Gastrocnemius medialis (tissue), 4 donors: Measurements from ENCODE around the gene RYR2. TPM values are rescaled to one million over a fixed set of nuclear protein-coding genes. Genes with fewer than 3 reads are reported as not detected.

ENCODE experiments used
- ATAC-seq, 2 donors: fragments of 150-250 bp; one replicate each; pipeline ENCODE4 v1.9.1; 2016
- DNase-seq, 2 donors: peaks; one replicate each; pipeline ENCODE4 v3.0.0-alpha.2; 2019
- H3K27ac ChIP-seq, 4 donors: fragments of 200-600 bp; sonication (generic); 1 replicate in 1 of 4; 2 replicates in 3 of 4; pipeline ENCODE4 v1.5.1; 2016 to 2018; ENCODE audit warnings: mild to moderate bottlenecking in 2 of 4, moderate library complexity in 1 of 4
- H3K27me3 ChIP-seq, 3 donors: fragments of 200-600 bp; sonication (generic) in 2 of 3; 1 replicate in 1 of 3; 2 replicates in 2 of 3; pipeline versions ENCODE4 v1.5.1 to v1.6.0; 2016 to 2019; ENCODE audit warnings: mild to moderate bottlenecking in 1 of 3, moderate library complexity in 1 of 3
- H3K36me3 ChIP-seq, 2 donors: fragments of 200-600 bp; sonication (generic) in 1 of 2; one replicate each; pipeline ENCODE4 v1.5.1; 2017 to 2018
- H3K4me1 ChIP-seq, 2 donors: fragments of 200-600 bp; sonication (generic) in 1 of 2; one replicate each; pipeline ENCODE4 v1.5.1; 2016 to 2017; ENCODE audit warnings: mild to moderate bottlenecking in 2 of 2
- H3K4me3 ChIP-seq, 4 donors: fragments of 200-600 bp; sonication (generic) in 3 of 4; 1 replicate in 1 of 4; 2 replicates in 3 of 4; pipeline ENCODE4 v1.5.1; 2016 to 2019; ENCODE audit warnings: mild to moderate bottlenecking in 2 of 4
- H3K9me3 ChIP-seq, 3 donors: fragments of 200-600 bp; sonication (generic) in 2 of 3; 1 replicate in 1 of 3; 2 replicates in 2 of 3; pipeline ENCODE4 v1.5.1; 2016 to 2019
- CTCF ChIP-seq, 5 experiments: fragments of 450-650 bp in 3 of 5; fragments of 200-600 bp in 2 of 5; sonication (generic) in 2 of 5; IDR thresholded peaks in 4 of 5; conservative IDR thresholded peaks in 1 of 5; 1 replicate in 4 of 5; 2 replicates in 1 of 5; pipeline ENCODE4 v1.5.1; 2016 to 2019; ENCODE audit warnings: antibody characterized with exemption in 5 of 5, mild to moderate bottlenecking in 3 of 5, moderate library complexity in 3 of 5
- POLR2A ChIP-seq, 2 donors: fragments of 450-650 bp; IDR thresholded peaks; one replicate each; pipeline ENCODE4 v1.6.1; 2017; ENCODE audit warnings: antibody characterized with exemption in 2 of 2, mild to moderate bottlenecking in 2 of 2, moderate library complexity in 2 of 2
- in situ Hi-C, 4 donors: fragments of 200-750 bp; cut with MboI; loops; one replicate each; pipeline versions ENCODE4 v1.15.0 to v1.8.0; 2017; ENCODE audit warnings: low sequenced_read_pairs in 4 of 4
- intact Hi-C: fragments of 100-400 bp; cut with DNase I; formaldehyde crosslinking; loops from one replicate; pipeline ENCODE4 v1.15.1; 2023; ENCODE audit warnings: low total_unique reads
- total RNA-seq, 4 donors: library from RNA; depleted of rRNA; stranded (reverse); fragments of >200 nt; gene quantifications; one replicate each; pipeline versions ENCODE4 v1.1.0 to v1.2.3, GENCODE V29; 2016

RYR2 gene
- total RNA-seq, 4 donors from 2014 or later: 0.04 to 0.16 (median 0.07) TPM

GRCh38 chr1:237684236-237684635 lies 642.3 kb downstream of the RYR2 start:
- intact Hi-C loops: no loop called here
- no peak for DNase-seq
- no peak overlapping the region for H3K4me3 ChIP-seq
- H3K9me3 ChIP-seq: no peaks in the 10 kb centered on the region
- H3K36me3 ChIP-seq: no peaks in the 10 kb centered on the region
- H3K27me3 ChIP-seq: no peaks in the 10 kb centered on the region
- TF ChIP-seq POLR2A (IDR thresholded peaks at IDR 0.05): no peak
- no peaks in the 10 kb centered on the region for H3K4me1 ChIP-seq
- H3K27ac ChIP-seq: no peak overlapping the region
- no peak for ATAC-seq
- in situ Hi-C loops: no loop called here

GRCh38 chr1:237685551-237685950 lies 643.6 kb downstream of the RYR2 start:
- no peak for ATAC-seq
- intact Hi-C loops (no loop called here), in situ Hi-C loops (no loop called here)
- no peaks in the 10 kb centered on the region for H3K9me3 ChIP-seq
- H3K4me3 ChIP-seq: no peak overlapping the region
- H3K27ac ChIP-seq: no peak overlapping the region
- no peaks in the 10 kb centered on the region for H3K4me1 ChIP-seq
- no peaks in the 10 kb centered on the region for H3K36me3 ChIP-seq
- TF ChIP-seq CTCF (IDR thresholded peaks at IDR 0.05 in 4 of 5, conservative IDR thresholded peaks at IDR 0.05 in 1 of 5) (no peak), POLR2A (IDR thresholded peaks at IDR 0.05) (no peak)
- H3K27me3 ChIP-seq: no peaks in the 10 kb centered on the region
- no peak for DNase-seq

- Histone ChIP-seq H3K4me3 (no peak overlapping the region), H3K27ac (no peak overlapping the region), H3K27me3 (no peaks in the 10 kb centered on the region), H3K4me1 (no peaks in the 10 kb centered on the region), H3K9me3 (no peaks in the 10 kb centered on the region), H3K36me3 (no peaks in the 10 kb centered on the region)
- no peak for DNase-seq
- TF ChIP-seq POLR2A (IDR thresholded peaks at IDR 0.05) (no peak), CTCF (IDR thresholded peaks at IDR 0.05 in 4 of 5, conservative IDR thresholded peaks at IDR 0.05 in 1 of 5) (no peak)
- in situ Hi-C loops (no loop called here), intact Hi-C loops (no loop called here)
- no peak for ATAC-seq
Measured at GRCh38 chr1:237687804-237688203, 645.8 kb downstream of the RYR2 start.

GRCh38 chr1:237690656-237691055 lies 648.7 kb downstream of the RYR2 start:
- no peak for DNase-seq
- intact Hi-C loops: no loop called here
- in situ Hi-C loops: no loop called here
- Histone ChIP-seq H3K4me3 (no peak overlapping the region), H3K27me3 (no peaks in the 10 kb centered on the region), H3K4me1 (no peaks in the 10 kb centered on the region), H3K36me3 (no peaks in the 10 kb centered on the region), H3K27ac (no peak overlapping the region), H3K9me3 (no peaks in the 10 kb centered on the region)
- ATAC-seq: no peak
- no peak for TF ChIP-seq CTCF (IDR thresholded peaks at IDR 0.05 in 4 of 5, conservative IDR thresholded peaks at IDR 0.05 in 1 of 5)
- TF ChIP-seq POLR2A (IDR thresholded peaks at IDR 0.05): no peak

GRCh38 chr1:237692255-237692654 lies 650.3 kb downstream of the RYR2 start:
- Histone ChIP-seq H3K4me3 (no peak overlapping the region), H3K36me3 (no peaks in the 10 kb centered on the region), H3K27ac (no peak overlapping the region), H3K27me3 (no peaks in the 10 kb centered on the region), H3K4me1 (no peaks in the 10 kb centered on the region), H3K9me3 (no peaks in the 10 kb centered on the region)
- TF ChIP-seq CTCF (IDR thresholded peaks at IDR 0.05 in 4 of 5, conservative IDR thresholded peaks at IDR 0.05 in 1 of 5) (no peak), POLR2A (IDR thresholded peaks at IDR 0.05) (no peak)
- in situ Hi-C loops: no loop called here
- intact Hi-C loops: no loop called here
- DNase-seq: no peak
- no peak for ATAC-seq
